ENCODE data around the gene RPN2. TPM values are rescaled to one million over a fixed set of nuclear protein-coding genes. Genes with fewer than 3 reads are reported as not detected.

RPN2 gene
- total and polyA plus RNA-seq, 9 donors, result 135 to 247 (median 174) TPM

GRCh38 chr20:37207171-37207570 is 28.0 kb downstream of the RPN2 start:
- no peaks in the 10 kb centered on the region for H3K4me1 ChIP-seq (ENCODE audit: control insufficient read depth, insufficient read depth, low read length)
- H3K36me3 ChIP-seq (ENCODE audit: control insufficient read depth, insufficient read depth, low read length), result peaks cover 61% of the 10 kb centered on the region
- no peaks in the 10 kb centered on the region for H3K9me3 ChIP-seq (replicated peaks; ENCODE audit: control insufficient read depth, low read depth, low read length)
- 83% methylated on average over 11 of the region's 11 CpGs for WGBS (ENCODE audit: insufficient coverage)
- no peak overlapping the region for H3K27ac ChIP-seq (ENCODE audit: low read length)
- DNase-seq, result no peak
- no peaks in the 10 kb centered on the region for H3K27me3 ChIP-seq (ENCODE audit: control insufficient read depth, insufficient read depth, low read length)
- H3K4me3 ChIP-seq (ENCODE audit: low read length), result no peak overlapping the region

GRCh38 chr20:37209193-37209592 is 30.1 kb downstream of the RPN2 start:
- no peak overlapping the region for H3K4me3 ChIP-seq (ENCODE audit: low read length)
- H3K27me3 ChIP-seq (ENCODE audit: control insufficient read depth, insufficient read depth, low read length), result no peaks in the 10 kb centered on the region
- no peak overlapping the region for H3K27ac ChIP-seq (ENCODE audit: low read length)
- no peaks in the 10 kb centered on the region for H3K9me3 ChIP-seq (replicated peaks; ENCODE audit: control insufficient read depth, low read depth, low read length)
- H3K4me1 ChIP-seq (ENCODE audit: control insufficient read depth, insufficient read depth, low read length), result no peaks in the 10 kb centered on the region
- 90% methylated on average over 2 of the region's 3 CpGs for WGBS (ENCODE audit: insufficient coverage)
- H3K36me3 ChIP-seq (ENCODE audit: control insufficient read depth, insufficient read depth, low read length), result peaks cover 57% of the 10 kb centered on the region
- DNase-seq, result no peak

- no peak overlapping the region for H3K27ac ChIP-seq (ENCODE audit: low read length)
- H3K4me3 ChIP-seq (ENCODE audit: low read length), result no peak overlapping the region
- no peaks in the 10 kb centered on the region for H3K27me3 ChIP-seq (ENCODE audit: control insufficient read depth, insufficient read depth, low read length)
- peaks cover 53% of the 10 kb centered on the region for H3K36me3 ChIP-seq (ENCODE audit: control insufficient read depth, insufficient read depth, low read length)
- WGBS (ENCODE audit: insufficient coverage), result no CpG with 5 or more reads among the region's 6 CpGs
- no peaks in the 10 kb centered on the region for H3K9me3 ChIP-seq (replicated peaks; ENCODE audit: control insufficient read depth, low read depth, low read length)
- no peak for DNase-seq
- H3K4me1 ChIP-seq (ENCODE audit: control insufficient read depth, insufficient read depth, low read length), result no peaks in the 10 kb centered on the region
These were observed 30.7 kb downstream of the RPN2 start for GRCh38 chr20:37209661-37210314.

GRCh38 chr20:37218441-37218840 is 39.3 kb downstream of the RPN2 start:
- Histone ChIP-seq H3K4me1 (ENCODE audit: control insufficient read depth, insufficient read depth, low read length) (peaks cover 7% of the 10 kb centered on the region), H3K4me3 (ENCODE audit: low read length) (no peak overlapping the region), H3K9me3 (replicated peaks; ENCODE audit: control insufficient read depth, low read depth, low read length) (no peaks in the 10 kb centered on the region), H3K36me3 (ENCODE audit: control insufficient read depth, insufficient read depth, low read length) (peaks cover 35% of the 10 kb centered on the region), H3K27ac (ENCODE audit: low read length) (no peak overlapping the region), H3K27me3 (ENCODE audit: control insufficient read depth, insufficient read depth, low read length) (no peaks in the 10 kb centered on the region)
- no peak for DNase-seq
- 100% methylated on average over 3 of the region's 4 CpGs for WGBS (ENCODE audit: insufficient coverage)

GRCh38 chr20:37218976-37219375 is 39.8 kb downstream of the RPN2 start:
- Histone ChIP-seq H3K36me3 (ENCODE audit: control insufficient read depth, insufficient read depth, low read length) (peaks cover 36% of the 10 kb centered on the region), H3K27me3 (ENCODE audit: control insufficient read depth, insufficient read depth, low read length) (no peaks in the 10 kb centered on the region), H3K27ac (ENCODE audit: low read length) (no peak overlapping the region), H3K4me3 (ENCODE audit: low read length) (no peak overlapping the region), H3K9me3 (replicated peaks; ENCODE audit: control insufficient read depth, low read depth, low read length) (no peaks in the 10 kb centered on the region), H3K4me1 (ENCODE audit: control insufficient read depth, insufficient read depth, low read length) (peaks cover 9% of the 10 kb centered on the region)
- WGBS (ENCODE audit: insufficient coverage), result no CpG with 5 or more reads among the region's 4 CpGs
- no peak for DNase-seq

- peak overlapping the region; percentile 35 for H3K27ac ChIP-seq (ENCODE audit: low read length)
- no peak for DNase-seq
- peaks cover 14% of the 10 kb centered on the region for H3K4me1 ChIP-seq (ENCODE audit: control insufficient read depth, insufficient read depth, low read length)
- H3K9me3 ChIP-seq (replicated peaks; ENCODE audit: control insufficient read depth, low read depth, low read length), result no peaks in the 10 kb centered on the region
- WGBS (ENCODE audit: insufficient coverage), result 80% methylated on average over 1 of the region's 10 CpGs
- no peak overlapping the region for H3K4me3 ChIP-seq (ENCODE audit: low read length)
- peaks cover 44% of the 10 kb centered on the region for H3K36me3 ChIP-seq (ENCODE audit: control insufficient read depth, insufficient read depth, low read length)
- no peaks in the 10 kb centered on the region for H3K27me3 ChIP-seq (ENCODE audit: control insufficient read depth, insufficient read depth, low read length)
These were observed 40.9 kb downstream of the RPN2 start for GRCh38 chr20:37219751-37220668.

GRCh38 chr20:37220731-37221130 is 41.6 kb downstream of the RPN2 start:
- DNase-seq, result peak; percentile 67
- WGBS (ENCODE audit: insufficient coverage), result 30% methylated on average over 2 of the region's 3 CpGs
- H3K36me3 ChIP-seq (ENCODE audit: control insufficient read depth, insufficient read depth, low read length), result peaks cover 51% of the 10 kb centered on the region
- H3K27ac ChIP-seq (ENCODE audit: low read length), result peak overlapping the region; percentile 35
- peaks cover 14% of the 10 kb centered on the region for H3K4me1 ChIP-seq (ENCODE audit: control insufficient read depth, insufficient read depth, low read length)
- no peaks in the 10 kb centered on the region for H3K27me3 ChIP-seq (ENCODE audit: control insufficient read depth, insufficient read depth, low read length)
- H3K4me3 ChIP-seq (ENCODE audit: low read length), result no peak overlapping the region
- no peaks in the 10 kb centered on the region for H3K9me3 ChIP-seq (replicated peaks; ENCODE audit: control insufficient read depth, low read depth, low read length)

GRCh38 chr20:37222086-37222485 is 43.0 kb downstream of the RPN2 start:
- no CpG with 5 or more reads among the region's 4 CpGs for WGBS (ENCODE audit: insufficient coverage)

GRCh38 chr20:37223053-37223452 is 43.9 kb downstream of the RPN2 start:
- peaks cover 64% of the 10 kb centered on the region for H3K36me3 ChIP-seq (ENCODE audit: control insufficient read depth, insufficient read depth, low read length)
- DNase-seq, result peak; percentile 60
- no peak overlapping the region for H3K27ac ChIP-seq (ENCODE audit: low read length)
- no peaks in the 10 kb centered on the region for H3K9me3 ChIP-seq (replicated peaks; ENCODE audit: control insufficient read depth, low read depth, low read length)
- no peaks in the 10 kb centered on the region for H3K27me3 ChIP-seq (ENCODE audit: control insufficient read depth, insufficient read depth, low read length)
- peaks cover 25% of the 10 kb centered on the region for H3K4me1 ChIP-seq (ENCODE audit: control insufficient read depth, insufficient read depth, low read length)
- no peak overlapping the region for H3K4me3 ChIP-seq (ENCODE audit: low read length)

More at GRCh38 chr20:37222086-37222485, 43.0 kb downstream of the RPN2 start:
- H3K9me3 ChIP-seq (replicated peaks; ENCODE audit: control insufficient read depth, low read depth, low read length), result no peaks in the 10 kb centered on the region
- DNase-seq, result no peak
- no peak overlapping the region for H3K27ac ChIP-seq (ENCODE audit: low read length)
- no peak overlapping the region for H3K4me3 ChIP-seq (ENCODE audit: low read length)
- peaks cover 58% of the 10 kb centered on the region for H3K36me3 ChIP-seq (ENCODE audit: control insufficient read depth, insufficient read depth, low read length)
- peaks cover 19% of the 10 kb centered on the region for H3K4me1 ChIP-seq (ENCODE audit: control insufficient read depth, insufficient read depth, low read length)
- H3K27me3 ChIP-seq (ENCODE audit: control insufficient read depth, insufficient read depth, low read length), result no peaks in the 10 kb centered on the region

GRCh38 chr20:37225146-37225545 is 46.0 kb downstream of the RPN2 start:
- Histone ChIP-seq H3K4me1 (ENCODE audit: control insufficient read depth, insufficient read depth, low read length) (peaks cover 39% of the 10 kb centered on the region), H3K36me3 (ENCODE audit: control insufficient read depth, insufficient read depth, low read length) (peaks cover 74% of the 10 kb centered on the region)

More at GRCh38 chr20:37225146-37225545, 46.0 kb downstream of the RPN2 start:
- Histone ChIP-seq H3K9me3 (replicated peaks; ENCODE audit: control insufficient read depth, low read depth, low read length) (no peaks in the 10 kb centered on the region), H3K27me3 (ENCODE audit: control insufficient read depth, insufficient read depth, low read length) (no peaks in the 10 kb centered on the region), H3K27ac (ENCODE audit: low read length) (no peak overlapping the region), H3K4me3 (ENCODE audit: low read length) (no peak overlapping the region)
- 50% methylated on average over 2 of the region's 5 CpGs for WGBS (ENCODE audit: insufficient coverage)
- no peak for DNase-seq
